ENCODE data around the gene EMSY.
"Not testable (repeated sequence)": the region's sequence is repeated elsewhere in the genome, so short reads cannot be mapped to it uniquely, and the experiment has no call there.

Gene EMSY

DNA sequence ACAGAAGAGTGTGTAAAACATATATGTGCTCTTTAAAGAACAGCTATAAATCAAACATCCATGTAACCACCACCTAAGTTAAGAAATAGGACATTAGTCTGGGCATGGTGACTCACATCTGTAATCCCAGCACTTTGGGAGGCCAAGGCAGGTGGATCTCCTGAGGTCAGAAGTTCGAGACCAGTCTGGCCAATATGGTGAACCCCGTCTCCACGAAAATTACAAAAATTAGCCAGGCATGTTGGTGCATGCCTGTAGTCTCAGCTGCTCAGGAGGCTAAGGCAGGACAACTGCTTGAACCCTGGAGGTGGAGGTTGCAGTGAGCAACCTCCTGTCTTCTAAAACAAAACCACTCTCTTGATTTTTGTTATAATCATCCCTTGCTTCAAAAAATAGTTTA is 122.4 kb downstream of the EMSY start:
- no peak for TF ChIP-seq CTCF (IDR thresholded peaks at IDR 0.05; ENCODE audit: poor library complexity, severe bottlenecking)
- no peak overlapping the region for H3K27ac ChIP-seq (ENCODE audit: poor library complexity, severe bottlenecking)
- no peaks in the 10 kb centered on the region for H3K36me3 ChIP-seq (ENCODE audit: low read depth)
- H3K4me1 ChIP-seq (ENCODE audit: insufficient read depth, poor library complexity, severe bottlenecking), result no peaks in the 10 kb centered on the region
- H3K4me3 ChIP-seq (ENCODE audit: severe bottlenecking), result no peak overlapping the region
- no peaks in the 10 kb centered on the region for H3K27me3 ChIP-seq (ENCODE audit: insufficient read depth, poor library complexity, severe bottlenecking)
- ATAC-seq (ENCODE audit: low read depth) (no peak), DNase-seq (ENCODE audit: low spot score) (no peak)
- H3K9me3 ChIP-seq (ENCODE audit: severe bottlenecking), result no peaks in the 10 kb centered on the region

GRCh38 chr11:76568139-76568538 is 123.3 kb downstream of the EMSY start:
- Histone ChIP-seq H3K27ac (ENCODE audit: poor library complexity, severe bottlenecking) (no peak overlapping the region), H3K27me3 (ENCODE audit: insufficient read depth, poor library complexity, severe bottlenecking) (no peaks in the 10 kb centered on the region), H3K9me3 (ENCODE audit: severe bottlenecking) (no peaks in the 10 kb centered on the region), H3K4me1 (ENCODE audit: insufficient read depth, poor library complexity, severe bottlenecking) (no peaks in the 10 kb centered on the region), H3K36me3 (ENCODE audit: low read depth) (no peaks in the 10 kb centered on the region), H3K4me3 (ENCODE audit: severe bottlenecking) (no peak overlapping the region)
- ATAC-seq (ENCODE audit: low read depth), result no peak
- no peak for DNase-seq (ENCODE audit: low spot score)
- TF ChIP-seq CTCF (IDR thresholded peaks at IDR 0.05; ENCODE audit: poor library complexity, severe bottlenecking), result no peak

- no peaks in the 10 kb centered on the region for H3K9me3 ChIP-seq (ENCODE audit: severe bottlenecking)
- no peak for DNase-seq (ENCODE audit: low spot score)
- H3K27me3 ChIP-seq (ENCODE audit: insufficient read depth, poor library complexity, severe bottlenecking), result no peaks in the 10 kb centered on the region
- ATAC-seq (ENCODE audit: low read depth), result no peak
- H3K4me1 ChIP-seq (ENCODE audit: insufficient read depth, poor library complexity, severe bottlenecking), result no peaks in the 10 kb centered on the region
- no peak overlapping the region for H3K27ac ChIP-seq (ENCODE audit: poor library complexity, severe bottlenecking)
- no peak for TF ChIP-seq CTCF (IDR thresholded peaks at IDR 0.05; ENCODE audit: poor library complexity, severe bottlenecking)
- H3K36me3 ChIP-seq (ENCODE audit: low read depth), result no peaks in the 10 kb centered on the region
- no peak overlapping the region for H3K4me3 ChIP-seq (ENCODE audit: severe bottlenecking)
Observed at GRCh38 chr11:76568621-76569020, 123.8 kb downstream of the EMSY start.

DNA sequence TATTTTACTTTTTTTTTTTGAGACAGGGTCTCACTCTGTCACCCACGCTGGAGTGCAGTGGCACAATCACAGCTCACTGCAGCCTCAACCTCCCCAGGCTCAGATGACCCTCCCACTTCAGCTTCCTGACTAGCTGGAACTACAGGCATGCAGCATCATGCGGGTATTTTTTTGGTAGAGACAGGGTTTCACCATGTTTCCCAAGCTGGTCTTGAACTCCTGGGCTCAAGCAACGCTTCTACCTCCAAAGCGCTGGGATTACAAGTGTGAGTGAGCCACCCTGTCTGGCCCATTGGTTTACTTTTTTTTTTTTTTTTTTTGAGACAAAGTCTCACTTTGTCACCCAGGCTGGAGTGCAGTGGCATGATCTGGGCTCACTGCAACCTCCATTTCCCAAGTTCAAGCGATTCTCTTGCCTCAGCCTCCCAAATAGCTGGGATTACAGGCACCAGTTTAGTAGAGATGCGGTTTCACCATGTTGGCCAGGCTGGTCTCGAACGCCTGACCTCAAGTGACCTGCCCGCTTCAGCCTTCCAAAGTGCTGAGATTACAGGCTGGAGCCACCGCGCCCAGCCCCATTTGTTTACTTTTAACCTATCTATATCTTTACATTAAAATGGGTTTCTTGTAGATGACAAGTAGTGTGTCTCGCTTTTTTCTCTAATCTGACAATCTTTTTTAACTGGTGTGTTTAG is 127.5 kb downstream of the EMSY start:
- not testable (repeated sequence) for DNase-seq (ENCODE audit: low spot score); H3K36me3 ChIP-seq (ENCODE audit: low read depth); H3K4me3 ChIP-seq (ENCODE audit: severe bottlenecking); H3K27ac ChIP-seq (ENCODE audit: poor library complexity, severe bottlenecking); ATAC-seq (ENCODE audit: low read depth); H3K27me3 ChIP-seq (ENCODE audit: insufficient read depth, poor library complexity, severe bottlenecking); H3K9me3 ChIP-seq (ENCODE audit: severe bottlenecking); H3K4me1 ChIP-seq (ENCODE audit: insufficient read depth, poor library complexity, severe bottlenecking)

DNA sequence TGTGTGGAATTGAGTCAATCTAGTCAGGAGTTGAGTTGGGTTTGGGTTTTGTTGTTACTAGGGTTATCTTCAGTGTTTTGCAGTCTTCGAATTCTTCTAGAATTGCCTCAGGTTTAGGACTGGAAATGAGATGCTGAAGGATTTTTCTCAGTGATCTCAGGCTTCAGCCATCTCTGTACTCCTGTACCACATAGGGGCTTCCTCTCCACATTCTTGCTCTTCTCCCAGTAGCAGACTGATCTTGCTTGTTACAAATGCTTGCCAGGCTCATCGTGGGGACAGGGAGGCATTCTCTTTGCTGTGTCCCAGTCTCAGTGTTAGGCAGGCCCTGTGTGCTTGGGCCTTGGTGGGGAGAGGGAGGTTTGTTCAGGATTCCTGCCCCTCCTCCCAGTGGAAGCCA is 129.6 kb downstream of the EMSY start:
- H3K27me3 ChIP-seq (ENCODE audit: insufficient read depth, poor library complexity, severe bottlenecking), result no peaks in the 10 kb centered on the region
- H3K9me3 ChIP-seq (ENCODE audit: severe bottlenecking), result no peaks in the 10 kb centered on the region
- H3K4me3 ChIP-seq (ENCODE audit: severe bottlenecking), result no peak overlapping the region
- H3K27ac ChIP-seq (ENCODE audit: poor library complexity, severe bottlenecking), result no peak overlapping the region
- no peaks in the 10 kb centered on the region for H3K36me3 ChIP-seq (ENCODE audit: low read depth)
- peaks cover 19% of the 10 kb centered on the region for H3K4me1 ChIP-seq (ENCODE audit: insufficient read depth, poor library complexity, severe bottlenecking)
- ATAC-seq (ENCODE audit: low read depth) (no peak), DNase-seq (ENCODE audit: low spot score) (no peak)
- TF ChIP-seq CTCF (IDR thresholded peaks at IDR 0.05; ENCODE audit: poor library complexity, severe bottlenecking), result no peak

Measured in RWPE2 (cell line).